ENCODE data around the gene ZNF581. TPM values are rescaled to one million over a fixed set of nuclear protein-coding genes. Genes with fewer than 3 reads are reported as not detected.

The ZNF581 gene
- total RNA-seq, 4 donors from 2014 or later = 20.1 to 27.3 (median 22.8) TPM

GRCh38 chr19:55656988-55657747 lies 13.7 kb downstream of the ZNF581 start:
- TF ChIP-seq CTCF (IDR thresholded peaks at IDR 0.05) (no peak), POLR2A (IDR thresholded peaks at IDR 0.05) (no peak)
- no peak for DNase-seq (ENCODE audit: low spot score in 2 of 2)
- no peak overlapping the region for H3K4me3 ChIP-seq (ENCODE audit: low read depth, poor library complexity, severe bottlenecking)
- 30 to 38% methylated on average over 18 of the region's 18 CpGs for WGBS, 2 donors
- intact Hi-C loops (cut with DNase I; ENCODE audit: low total_unique reads) = no loop called here

GRCh38 chr19:55658846-55659459 lies 15.5 kb downstream of the ZNF581 start:
- no peak for DNase-seq (ENCODE audit: low spot score in 2 of 2)
- TF ChIP-seq POLR2A (IDR thresholded peaks at IDR 0.05) (no peak), CTCF (IDR thresholded peaks at IDR 0.05) (no peak)
- H3K4me3 ChIP-seq (ENCODE audit: low read depth, poor library complexity, severe bottlenecking) = no peak overlapping the region
- WGBS, 2 donors = 87 to 90% methylated on average over 34 to 37 of the region's 37 CpGs
- intact Hi-C loops (cut with DNase I; ENCODE audit: low total_unique reads) = no loop called here

- H3K4me3 ChIP-seq (ENCODE audit: low read depth, poor library complexity, severe bottlenecking) = no peak overlapping the region
- TF ChIP-seq POLR2A (IDR thresholded peaks at IDR 0.05) (no peak), CTCF (IDR thresholded peaks at IDR 0.05) (no peak)
- intact Hi-C loops (cut with DNase I; ENCODE audit: low total_unique reads) = no loop called here
- WGBS, 2 donors = 74 to 75% methylated on average over 9 of the region's 9 CpGs
- no peak for DNase-seq (ENCODE audit: low spot score in 2 of 2)
These were observed 16.4 kb downstream of the ZNF581 start for GRCh38 chr19:55659822-55660221.

GRCh38 chr19:55660404-55660803 lies 17.0 kb downstream of the ZNF581 start:
- intact Hi-C loops (cut with DNase I; ENCODE audit: low total_unique reads) = no loop called here
- WGBS, 2 donors = 84 to 91% methylated on average over 8 to 12 of the region's 12 CpGs
- no peak for TF ChIP-seq POLR2A (IDR thresholded peaks at IDR 0.05)
- TF ChIP-seq CTCF (IDR thresholded peaks at IDR 0.05) = no peak
- no peak for DNase-seq (ENCODE audit: low spot score in 2 of 2)
- no peak overlapping the region for H3K4me3 ChIP-seq (ENCODE audit: low read depth, poor library complexity, severe bottlenecking)

GRCh38 chr19:55660991-55661390 lies 17.5 kb downstream of the ZNF581 start:
- no peak overlapping the region for H3K4me3 ChIP-seq (ENCODE audit: low read depth, poor library complexity, severe bottlenecking)
- WGBS, 2 donors = 81% methylated on average over 16 of the region's 16 CpGs
- intact Hi-C loops (cut with DNase I; ENCODE audit: low total_unique reads) = no loop called here
- DNase-seq (ENCODE audit: low spot score in 2 of 2) = no peak
- TF ChIP-seq POLR2A (IDR thresholded peaks at IDR 0.05) (no peak), CTCF (IDR thresholded peaks at IDR 0.05) (no peak)
